Measurements from ENCODE around the gene VDAC2.
"Not testable (repeated sequence)": the region's sequence is repeated elsewhere in the genome, so short reads cannot be mapped to it uniquely, and the experiment has no call there.

Gene VDAC2

DNA sequence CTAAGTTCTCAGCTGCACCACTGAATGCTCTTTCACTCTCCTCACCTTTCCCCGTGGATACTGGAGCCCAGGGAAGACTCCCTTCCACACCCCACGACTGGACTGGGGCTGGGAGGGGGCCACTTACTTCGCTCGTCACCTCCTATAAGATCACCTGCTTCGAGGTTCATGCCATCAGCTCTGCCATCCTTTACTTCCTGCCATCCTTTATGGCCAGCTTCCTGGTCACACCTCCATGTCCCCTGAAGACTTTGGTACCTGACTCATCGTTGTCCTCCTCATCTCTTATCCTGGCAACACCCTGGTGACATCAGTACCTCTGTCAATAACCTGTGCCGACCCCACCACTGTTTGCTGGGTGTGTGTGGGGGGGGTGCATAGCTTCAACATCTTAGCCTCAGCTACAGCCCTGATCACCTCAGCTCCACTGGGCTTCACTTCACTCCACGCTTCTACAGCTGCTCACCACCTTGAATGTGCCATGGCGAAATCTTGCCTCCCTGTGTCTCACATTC lies 8.7 kb upstream of the VDAC2 start:
- no peak for DNase-seq

DNA sequence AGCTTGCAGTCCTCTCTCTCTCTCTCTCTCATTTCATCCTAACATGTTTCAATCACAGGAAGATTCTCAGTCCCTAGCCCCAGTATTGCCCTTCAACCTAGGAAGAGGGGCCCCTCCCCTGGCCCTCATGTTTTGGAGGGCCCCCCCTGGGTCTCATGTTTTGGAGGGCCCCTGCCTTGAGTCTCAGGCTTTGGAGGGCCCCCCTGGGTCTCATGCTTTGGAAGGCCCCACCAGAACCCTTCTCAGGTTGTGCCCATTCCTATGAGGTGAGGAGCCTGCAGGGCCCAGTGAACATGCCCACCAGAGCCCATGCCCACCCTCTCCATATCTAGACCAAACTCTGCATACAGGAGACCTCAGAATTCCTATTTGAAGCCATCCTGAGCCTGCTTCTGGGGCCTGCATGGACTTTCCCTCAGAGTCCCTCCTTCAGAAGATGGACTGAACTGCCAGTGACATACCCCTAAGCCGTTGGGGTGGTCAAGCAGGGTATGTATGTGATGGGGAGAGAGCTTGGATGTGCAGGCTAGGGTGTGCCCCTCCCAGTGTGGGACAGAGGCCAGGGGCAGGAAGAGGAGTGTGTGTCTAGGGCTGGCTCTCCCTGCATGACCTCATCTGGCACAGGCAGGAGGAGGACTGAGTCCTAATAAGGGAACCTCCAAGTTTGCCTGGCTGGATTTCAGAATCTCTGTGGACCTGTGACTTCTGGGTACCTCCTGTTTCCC lies 8.1 kb upstream of the VDAC2 start:
- no peak for DNase-seq

DNA sequence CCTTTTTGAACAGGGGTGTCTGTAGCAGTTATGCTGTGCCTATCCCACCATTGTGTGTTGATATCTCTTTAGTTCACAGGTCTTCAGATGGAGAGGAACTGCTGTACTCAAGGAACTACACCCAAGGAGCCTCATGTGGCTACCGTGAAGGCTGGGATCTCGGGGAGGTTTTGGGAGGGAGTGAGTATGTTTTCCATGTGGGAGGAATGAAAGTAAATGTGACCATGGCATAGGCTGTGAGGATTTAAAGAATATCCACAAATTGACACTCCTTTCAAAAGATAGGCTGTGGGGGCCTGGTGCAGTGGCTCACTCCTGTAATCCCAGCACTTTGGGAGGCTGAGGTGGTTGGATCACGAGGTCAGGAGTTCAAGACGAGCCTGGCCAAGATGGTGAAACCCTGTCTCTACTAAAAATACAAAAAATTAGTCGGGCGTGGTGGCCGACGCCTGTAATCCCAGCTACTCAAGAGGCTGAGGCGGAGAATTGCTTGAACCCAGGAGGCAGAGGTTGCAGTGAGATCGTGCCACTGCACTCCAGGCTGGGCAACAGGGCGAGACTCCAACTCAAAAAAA lies 7.5 kb upstream of the VDAC2 start:
- DNase-seq: not testable (repeated sequence)

DNA sequence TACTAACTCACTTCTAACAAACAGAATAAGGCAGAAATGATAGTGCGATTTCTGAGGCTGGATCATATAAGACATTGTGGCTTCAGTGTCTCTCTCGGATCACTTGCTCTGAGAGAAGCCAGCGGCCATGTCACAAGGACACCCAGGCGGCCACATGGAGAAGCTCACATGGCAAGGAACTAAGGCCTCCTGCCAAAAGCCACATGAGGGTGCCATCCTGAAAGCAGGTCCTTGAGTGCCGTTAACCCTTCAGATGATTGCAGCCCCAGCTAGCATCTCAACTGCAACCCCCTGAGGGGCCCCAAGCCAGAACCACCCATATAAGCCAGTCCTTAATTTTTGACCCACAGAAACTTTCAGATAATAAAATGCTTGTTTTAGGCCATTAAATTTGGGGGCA lies 6.9 kb upstream of the VDAC2 start:
- DNase-seq: no peak

DNA sequence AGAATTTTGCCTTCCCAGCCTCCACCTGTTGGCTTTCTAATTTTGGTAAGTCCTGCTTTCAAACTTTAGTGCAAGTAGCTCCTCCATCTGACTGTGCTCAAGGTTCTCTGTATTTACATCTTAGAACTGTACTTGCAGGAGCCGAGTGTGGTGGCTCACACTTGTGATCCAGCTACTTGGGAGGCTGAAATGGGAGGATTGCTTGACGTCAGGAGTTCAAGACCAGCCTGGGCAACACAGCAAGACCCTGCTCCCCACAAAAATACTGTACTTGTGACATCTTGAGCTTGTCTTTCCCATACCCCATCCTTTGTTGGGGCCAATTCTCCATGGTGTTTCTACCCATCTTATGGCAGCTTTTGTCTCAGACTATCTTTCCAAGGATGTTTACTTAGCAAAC lies 4.7 kb upstream of the VDAC2 start:
- no peak for DNase-seq

DNA sequence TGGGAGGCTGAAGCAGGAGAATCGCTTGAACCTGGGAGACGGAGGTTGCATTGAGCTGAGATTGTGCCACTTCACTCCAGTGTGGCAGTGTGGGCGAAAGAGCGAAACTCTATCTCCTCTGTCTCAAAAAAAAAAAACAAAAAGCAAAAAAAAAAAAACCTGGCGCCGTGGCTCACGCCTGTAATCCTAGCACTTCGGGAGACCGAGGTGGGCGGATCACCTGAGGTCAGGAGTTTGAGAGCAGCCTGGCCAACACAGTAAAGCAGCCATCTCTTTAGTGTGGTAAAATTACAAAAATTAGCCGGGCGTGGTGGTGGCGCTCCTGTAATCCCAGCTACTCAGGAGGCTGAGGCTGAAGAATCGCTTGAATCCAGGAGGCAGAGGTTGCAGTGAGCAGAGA lies 4.0 kb upstream of the VDAC2 start:
- DNase-seq: not testable (repeated sequence)

DNA sequence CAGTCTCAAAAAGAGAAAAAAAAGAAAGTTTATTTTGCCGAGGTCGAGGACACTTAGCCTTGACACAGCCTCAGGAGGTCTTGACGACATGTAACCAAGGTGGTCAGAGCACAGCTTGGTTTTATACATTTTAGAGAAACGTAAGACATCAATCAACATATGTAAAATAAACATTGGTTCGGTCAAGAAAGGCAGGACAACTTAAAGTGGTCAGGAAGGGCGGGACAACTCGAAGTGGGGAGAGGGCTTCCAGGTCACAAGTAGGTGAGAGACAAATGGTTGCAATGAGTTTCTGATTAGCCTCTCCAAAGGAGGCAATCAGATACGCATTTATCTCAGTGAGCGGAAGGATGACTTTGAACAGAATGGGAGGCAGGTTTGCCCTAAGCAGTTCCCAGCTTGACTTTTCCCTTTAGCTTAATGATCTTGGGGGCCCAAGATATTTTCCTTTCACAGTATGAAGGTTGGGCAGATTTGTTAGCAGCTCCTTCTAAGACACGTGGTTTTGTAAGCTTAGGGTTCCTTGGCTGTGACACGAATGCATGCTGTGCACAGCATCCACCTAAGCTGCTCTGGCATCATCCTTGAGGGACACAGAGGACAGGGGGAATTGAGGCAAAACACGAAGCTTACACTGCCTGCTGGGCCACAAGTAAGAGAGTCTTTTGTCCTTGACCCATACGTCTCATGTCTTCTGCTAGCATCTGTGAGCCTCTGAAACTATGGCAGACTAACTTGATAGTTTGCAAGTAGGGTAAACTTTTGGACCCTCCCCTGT lies 3.3 kb upstream of the VDAC2 start:
- DNase-seq: no peak

DNA sequence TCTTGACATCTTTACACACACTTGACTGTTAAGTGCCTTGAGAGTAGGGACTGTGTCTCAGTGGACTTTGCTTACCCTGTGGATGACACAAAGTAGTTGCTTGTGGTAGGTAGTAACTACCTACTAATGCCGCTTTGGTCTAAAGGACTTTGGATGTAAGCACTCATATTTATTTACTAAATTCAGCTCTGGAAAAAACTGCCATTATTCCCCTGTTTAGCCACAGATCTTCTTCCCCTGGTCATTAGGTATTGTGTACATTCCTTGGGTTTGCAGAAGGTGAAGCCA lies 2.8 kb upstream of the VDAC2 start:
- DNase-seq: no peak

DNA sequence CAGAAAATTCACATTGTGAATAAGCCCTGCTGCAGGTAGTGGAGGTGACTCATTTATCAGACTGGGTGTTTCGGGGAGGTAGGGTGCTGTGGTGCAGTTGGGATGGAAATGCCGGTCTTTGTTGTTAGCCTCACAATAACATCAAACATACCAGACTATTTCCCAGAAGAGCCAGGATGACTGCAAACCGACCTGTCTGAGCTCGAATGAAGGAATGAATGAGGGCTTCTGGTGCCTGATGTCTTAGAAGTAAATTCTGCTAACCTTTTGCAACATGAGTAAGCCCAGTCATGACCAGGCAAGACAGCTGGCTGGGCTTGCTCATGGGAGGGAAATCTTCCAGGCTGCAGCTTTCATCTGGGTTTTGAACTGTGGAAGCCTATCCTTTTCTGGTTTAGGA lies 2.4 kb upstream of the VDAC2 start:
- no peak for DNase-seq

DNA sequence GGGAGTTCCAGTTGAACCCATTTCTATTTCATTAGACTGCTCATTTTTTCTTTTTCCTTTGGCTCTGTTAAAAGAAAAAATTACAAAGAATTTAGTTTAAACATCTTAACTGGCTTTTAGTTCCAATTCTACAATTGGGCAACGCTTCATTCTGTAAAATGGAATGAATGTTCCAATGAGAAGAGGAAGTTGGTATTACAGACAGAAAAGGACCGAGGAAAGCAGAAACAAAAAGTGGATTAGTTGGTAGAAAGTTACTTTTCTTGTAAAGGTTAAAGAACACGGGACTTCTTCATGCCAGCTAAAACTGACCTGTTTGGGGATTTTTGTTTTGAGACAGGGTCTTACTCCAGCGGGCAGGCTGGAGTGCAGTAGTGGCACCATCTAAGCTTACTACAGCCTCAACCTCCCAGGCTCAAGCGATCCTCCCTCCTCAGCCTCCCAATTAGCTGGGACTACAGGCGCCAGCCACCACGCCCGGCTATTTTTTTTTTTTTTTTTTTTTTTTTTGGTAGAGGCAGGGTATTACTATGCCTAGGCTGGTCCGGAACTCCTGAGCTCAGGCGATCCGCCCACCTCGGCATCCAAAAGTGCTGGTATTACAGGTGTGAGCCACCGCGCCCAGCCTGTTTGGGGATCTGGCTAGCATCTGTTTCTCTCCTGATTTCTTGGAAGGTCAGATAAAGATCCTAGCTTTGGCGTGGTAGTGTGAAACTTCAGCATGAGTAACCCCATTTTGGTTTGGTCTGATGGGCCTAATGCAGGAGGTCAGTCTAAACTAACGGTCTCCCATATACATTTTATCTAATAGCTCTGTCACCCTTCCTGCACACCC lies 1.3 kb upstream of the VDAC2 start:
- no peak for DNase-seq

DNA sequence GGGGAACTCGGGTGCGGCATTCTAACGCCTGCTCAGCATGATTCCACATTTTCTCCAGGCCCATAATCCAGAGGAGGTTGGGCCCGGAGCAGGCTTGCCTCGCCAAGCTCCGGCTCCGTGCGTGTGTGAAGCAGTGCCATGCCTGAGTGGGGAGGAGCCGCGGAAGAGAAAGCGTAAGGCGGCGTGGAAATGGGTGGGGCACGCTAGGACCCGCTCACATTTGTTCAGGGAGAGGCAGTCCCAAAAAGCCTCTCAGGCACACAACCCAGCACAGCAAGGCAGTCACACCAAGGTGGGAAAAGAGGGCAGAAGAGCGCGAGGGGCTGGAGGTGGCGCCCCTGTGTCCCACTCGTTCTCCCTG lies 695 bp upstream of the VDAC2 start:
- DNase-seq: no peak

DNA sequence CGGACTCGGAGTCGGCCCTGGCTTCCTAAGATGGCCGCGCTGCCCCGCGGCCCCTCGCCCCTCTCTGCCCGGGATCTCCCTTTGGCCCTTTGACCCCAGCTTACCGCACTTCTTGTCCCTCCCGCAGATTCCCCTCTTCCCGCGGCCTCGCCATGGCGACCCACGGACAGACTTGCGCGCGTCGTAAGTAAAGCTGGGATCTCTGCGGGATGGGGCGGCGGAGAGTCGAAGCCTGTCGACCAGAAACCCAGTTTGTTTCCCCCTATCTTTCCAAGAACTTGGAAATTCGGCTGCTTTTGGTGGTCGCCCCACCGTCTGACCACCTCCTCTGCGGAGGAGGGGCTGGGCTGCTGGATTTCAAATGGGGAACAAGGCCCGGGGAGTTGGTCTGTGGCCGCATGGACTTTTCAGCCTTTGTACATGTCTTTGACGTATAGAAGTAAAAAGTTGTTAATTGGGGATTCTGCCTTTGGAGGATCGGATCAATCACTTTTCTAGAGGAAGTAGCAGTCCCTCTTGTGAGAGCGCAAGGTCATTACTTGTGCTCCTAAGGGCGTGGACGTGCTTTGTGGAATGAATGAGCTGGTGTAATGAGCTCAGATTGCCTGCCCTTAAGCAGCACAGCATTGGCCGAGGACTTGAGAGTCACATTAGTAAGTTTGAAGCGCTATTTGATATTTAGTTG lies 553 bp downstream of the VDAC2 start:
- DNase-seq: no peak

DNA sequence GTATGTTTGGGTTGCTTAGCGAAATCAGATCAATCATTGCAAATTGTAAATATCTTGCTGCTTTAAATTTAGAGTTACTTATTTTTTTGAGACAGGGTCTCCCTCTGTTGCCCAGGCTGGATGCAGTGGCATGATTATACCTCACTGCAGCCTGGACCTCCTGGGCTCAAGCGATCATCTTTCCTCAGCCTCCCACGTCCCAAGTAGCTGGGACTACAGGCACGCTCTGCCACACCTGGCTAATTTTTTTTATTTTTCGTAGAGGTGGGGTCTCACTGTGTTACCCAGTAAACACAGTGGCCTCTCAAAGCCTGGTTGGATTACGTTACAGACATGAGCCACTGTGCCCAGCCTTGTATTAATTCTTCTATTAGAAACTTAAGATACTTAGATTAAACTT lies 1.7 kb downstream of the VDAC2 start:
- DNase-seq: no peak

DNA sequence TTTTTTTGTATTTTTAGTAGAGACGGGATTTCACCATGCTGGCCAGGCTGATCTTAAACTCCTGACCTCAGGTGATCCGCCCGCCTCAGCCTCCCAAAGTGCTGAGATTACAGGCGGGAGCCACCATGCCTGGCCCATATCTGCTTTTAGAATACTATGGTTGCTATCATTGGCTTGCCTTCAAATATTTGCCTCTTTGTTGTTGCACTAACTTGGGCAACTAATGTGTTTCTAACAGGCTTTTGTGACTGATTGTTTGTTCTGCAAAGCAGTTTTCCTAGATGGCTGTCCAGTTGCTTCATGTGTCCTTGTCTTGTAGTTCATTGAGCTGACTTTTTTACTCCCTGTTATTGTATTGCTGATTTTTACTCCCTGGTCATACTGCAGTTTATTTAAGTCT lies 9.7 kb downstream of the VDAC2 start:
- no peak for DNase-seq

DNA sequence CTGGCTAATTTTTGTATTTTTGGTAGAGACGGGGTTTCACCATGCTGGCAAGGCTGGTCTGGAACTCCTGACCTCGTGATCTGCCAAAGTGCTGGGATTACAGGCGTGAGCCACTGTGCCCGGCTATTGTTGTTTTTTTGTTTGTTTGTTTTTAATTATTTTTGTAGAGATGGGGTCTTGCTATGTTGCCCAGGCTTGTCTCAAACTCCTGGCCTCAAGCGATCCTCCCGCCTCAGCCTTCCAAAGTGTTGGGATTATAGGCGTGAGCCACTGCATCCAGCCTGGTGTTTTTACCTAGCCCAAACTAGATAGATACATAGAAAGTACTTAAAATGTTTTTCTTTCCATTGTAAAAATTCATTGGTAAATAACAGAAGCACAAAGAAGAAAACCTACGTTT lies 10.9 kb downstream of the VDAC2 start:
- not testable (repeated sequence) for DNase-seq

DNA sequence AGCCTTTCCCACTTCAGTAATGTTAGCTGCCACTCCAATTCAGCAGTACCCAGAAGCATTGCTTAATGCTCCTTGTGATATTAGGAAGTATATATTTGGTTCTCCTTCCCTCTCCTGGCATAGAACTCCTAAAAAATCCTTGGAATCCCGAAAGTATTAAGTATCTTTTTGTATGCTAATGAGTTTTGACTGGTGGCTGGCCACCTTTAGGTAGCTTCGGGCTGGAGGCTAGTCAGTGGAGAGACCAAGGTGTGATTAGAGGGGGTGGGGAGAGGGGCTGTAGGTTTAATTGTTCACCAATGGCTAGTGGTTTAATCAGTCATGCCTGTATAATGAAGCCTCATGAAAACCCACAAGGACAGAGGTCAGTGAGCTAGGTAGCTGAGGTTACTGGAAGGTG lies 12.9 kb downstream of the VDAC2 start:
- no peak for DNase-seq

DNA sequence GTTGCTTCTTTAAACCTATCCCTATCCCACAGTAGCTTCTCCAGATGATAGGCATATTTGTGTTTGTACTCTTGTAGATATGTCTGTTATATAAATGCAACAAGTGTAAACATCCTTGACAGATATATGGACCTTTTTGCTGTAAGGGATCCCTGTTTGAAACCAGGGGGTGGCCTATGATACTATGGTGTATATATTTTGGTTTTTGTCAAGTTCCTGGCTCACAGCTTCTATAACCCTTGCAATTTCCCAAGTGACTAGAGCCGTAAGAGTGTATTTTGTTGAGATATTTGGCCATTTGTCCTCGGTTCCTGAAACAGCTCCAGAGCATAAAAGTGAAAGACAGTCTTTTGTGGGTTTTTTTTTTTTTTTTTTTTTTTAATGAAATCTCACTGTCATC lies 15.5 kb downstream of the VDAC2 start:
- no peak for DNase-seq

DNA sequence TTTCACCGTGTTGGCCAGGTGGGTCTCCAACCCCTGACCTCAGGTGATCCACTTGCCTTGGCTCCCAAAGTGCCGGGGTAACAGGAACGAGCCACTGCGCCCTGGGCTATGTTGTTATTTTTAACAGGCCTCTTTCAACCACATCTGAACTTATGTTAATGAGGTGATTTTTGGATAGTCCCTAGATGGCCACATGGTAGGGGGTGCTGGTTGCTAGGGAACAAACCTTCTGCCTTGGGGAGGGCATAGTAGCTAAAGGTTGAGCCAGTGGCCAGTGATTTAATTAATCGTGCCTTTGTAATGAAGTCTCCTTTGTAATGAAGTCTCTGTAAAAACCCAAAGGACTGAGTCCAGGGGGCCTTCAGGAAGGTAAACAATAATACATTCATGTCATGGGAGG lies 16.1 kb downstream of the VDAC2 start:
- no peak for DNase-seq

DNA sequence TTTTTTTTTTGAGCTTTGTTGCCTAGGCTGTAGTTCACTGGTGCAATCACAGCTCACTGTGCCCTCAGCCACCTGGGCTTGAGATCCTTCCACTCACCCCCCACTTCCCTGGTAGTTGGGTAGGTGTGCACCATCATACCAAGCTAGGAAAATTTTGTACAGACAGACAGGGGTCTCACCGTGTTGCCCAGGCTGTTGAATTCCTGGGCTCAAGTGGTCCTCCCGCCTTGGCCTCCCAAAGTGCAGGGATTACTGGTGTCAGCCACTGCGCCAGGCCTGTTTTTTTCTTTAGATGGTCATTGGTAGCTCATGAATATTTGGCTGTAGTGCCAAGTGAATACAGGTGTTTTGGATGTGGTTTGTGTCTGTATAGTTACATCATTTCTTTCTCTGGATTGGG lies 17.7 kb downstream of the VDAC2 start:
- no peak for DNase-seq

DNA sequence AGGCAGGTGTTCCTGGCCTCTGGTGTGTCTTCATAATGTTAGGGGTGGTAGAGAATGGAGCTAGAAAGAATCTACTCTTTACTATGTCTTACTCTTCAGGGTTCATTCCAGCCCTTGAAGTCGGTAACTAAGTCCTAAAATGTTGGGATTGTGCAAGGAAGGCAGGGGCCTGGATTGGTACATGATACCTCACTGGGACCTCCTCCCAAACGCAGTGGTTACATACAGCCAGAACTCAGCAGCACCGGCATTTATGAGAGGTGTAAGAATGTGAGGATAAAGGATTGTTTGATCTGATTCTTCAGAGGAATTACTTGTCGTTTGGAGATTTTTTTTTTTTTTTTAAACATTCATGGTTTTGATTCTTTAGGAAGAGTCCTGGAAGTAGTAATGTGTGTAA lies 18.2 kb downstream of the VDAC2 start:
- no peak for DNase-seq

DNA sequence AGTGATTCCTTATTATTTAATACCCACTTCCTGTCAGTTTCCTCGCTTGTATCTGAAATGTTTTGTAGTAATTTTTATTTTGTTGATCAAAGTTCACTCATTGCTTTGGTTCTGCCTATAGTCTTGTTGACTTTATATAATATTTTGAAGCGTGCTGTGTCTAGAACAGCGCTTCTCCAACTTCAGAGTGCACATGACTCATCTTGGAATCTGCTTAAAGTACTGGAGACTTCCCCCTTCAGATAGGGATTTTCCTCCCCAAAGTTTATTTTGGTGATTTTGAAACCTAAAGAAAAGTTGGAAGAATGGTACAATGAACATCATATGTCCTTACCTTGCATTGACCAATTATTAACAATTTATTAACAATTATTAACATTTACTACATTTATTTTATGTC lies 19.4 kb downstream of the VDAC2 start:
- DNase-seq: no peak

DNA sequence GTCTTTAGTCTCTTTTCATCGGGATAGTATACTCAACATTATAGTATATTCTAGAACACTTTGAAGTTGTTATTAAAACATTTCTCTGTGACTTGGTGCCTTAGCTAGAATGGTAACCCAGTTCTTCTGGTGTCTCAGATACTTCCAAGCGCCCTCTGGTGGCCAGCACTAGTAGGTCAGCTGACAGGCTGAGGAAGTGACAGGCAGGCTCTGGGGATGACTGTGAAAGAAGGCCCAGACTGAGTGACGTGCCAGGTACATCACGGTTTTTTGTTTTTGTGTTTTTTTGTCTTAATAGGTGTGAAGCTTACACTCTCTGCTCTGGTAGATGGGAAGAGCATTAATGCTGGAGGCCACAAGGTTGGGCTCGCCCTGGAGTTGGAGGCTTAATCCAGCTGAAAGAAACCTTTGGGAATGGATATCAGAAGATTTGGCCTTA lies 20.0 kb downstream of the VDAC2 start:
- DNase-seq: peak; percentile 14
